ENCODE data around the gene RPUSD3. TPM values are rescaled to one million over a fixed set of nuclear protein-coding genes. Genes with fewer than 3 reads are reported as not detected.

RPUSD3 gene, protein sequence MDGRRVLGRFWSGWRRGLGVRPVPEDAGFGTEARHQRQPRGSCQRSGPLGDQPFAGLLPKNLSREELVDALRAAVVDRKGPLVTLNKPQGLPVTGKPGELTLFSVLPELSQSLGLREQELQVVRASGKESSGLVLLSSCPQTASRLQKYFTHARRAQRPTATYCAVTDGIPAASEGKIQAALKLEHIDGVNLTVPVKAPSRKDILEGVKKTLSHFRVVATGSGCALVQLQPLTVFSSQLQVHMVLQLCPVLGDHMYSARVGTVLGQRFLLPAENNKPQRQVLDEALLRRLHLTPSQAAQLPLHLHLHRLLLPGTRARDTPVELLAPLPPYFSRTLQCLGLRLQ
- 30.0 and 34.0 TPM in 2 replicates for total RNA-seq (2014; rRNA removed; shearing (Covaris generic))

DNA sequence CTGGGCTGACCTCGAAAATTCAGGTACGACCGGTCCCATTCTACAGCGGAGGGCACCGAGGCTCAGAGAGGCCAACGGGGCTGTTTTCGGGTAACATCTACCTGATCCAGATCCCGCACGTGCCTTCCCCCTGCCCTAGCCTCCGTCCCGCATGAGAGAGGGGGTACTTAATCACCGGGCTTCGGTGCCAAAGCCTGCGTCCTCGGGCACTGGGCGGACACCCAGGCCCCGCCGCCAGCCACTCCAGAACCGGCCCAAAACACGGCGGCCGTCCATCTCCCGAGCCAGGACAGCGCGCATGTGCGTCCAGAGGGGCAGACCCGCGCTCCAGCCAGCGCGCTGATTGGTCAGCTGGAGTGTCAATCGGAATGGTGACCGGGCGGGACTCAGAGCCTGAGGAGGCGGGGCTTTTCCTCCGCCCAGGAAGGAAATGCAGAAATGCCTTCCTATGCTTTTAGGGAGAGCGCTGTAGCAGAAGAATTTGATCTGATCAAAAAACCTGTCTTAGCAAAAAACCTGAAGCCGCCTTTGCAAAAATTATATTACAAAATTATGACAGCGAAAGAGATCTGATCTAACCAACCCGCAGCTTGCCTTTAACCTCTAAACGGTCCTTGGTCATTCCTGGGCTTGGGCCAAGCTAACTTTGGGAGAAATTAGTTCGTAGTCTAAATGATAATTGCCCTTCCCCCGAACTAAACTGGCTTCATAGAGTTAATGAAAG is at the start of gene RPUSD3:
RPUSD3 (minus strand) TSS at position 294 of the 724 bp plus-strand sequence; CDS start at position 276, 18 bp downstream.
- peak within 1 kb of the TSS; percentile 88 for H3K4me3 ChIP-seq
- DNase-seq = peak; percentile 95 to 97
- H3K27ac ChIP-seq = peak within 1 kb of the TSS; percentile 23; the same call in 1 of the 2 replicates
- H3K27me3 ChIP-seq = no peaks in the 10 kb centered on the region
- H3K9me3 ChIP-seq (replicated peaks) = no peaks in the 10 kb centered on the region
- peaks cover 3% of the 10 kb centered on the region; the same call in 1 of the 2 replicates for H3K4me1 ChIP-seq
- H3K36me3 ChIP-seq = peaks cover 11% of the 10 kb centered on the region; the same call in 1 of the 2 replicates

DNA sequence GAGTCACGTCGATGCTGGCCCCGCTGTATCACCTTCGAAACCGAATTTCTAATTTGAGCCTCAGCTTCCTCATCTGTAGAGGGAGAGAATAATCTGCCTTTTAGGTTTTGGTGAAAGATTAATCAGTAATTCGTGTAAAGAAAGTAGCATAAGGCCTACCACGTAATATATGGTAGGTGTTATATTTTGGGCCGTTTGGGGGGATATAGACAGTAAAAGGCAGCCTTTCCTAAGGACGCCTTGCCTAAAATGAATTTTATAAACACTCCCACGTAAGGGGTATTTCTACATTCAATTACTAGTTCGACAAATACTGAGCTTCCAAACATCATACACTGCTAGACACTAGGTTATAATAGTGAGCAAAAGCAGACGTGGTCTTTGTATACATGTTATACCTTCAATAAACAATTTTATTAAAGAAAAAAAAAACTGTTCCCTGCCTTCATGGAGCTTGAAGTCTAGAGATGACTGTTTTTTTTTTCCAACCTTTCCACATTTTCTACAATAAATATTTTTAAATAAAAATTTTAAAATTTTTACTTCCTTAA is 47.3 kb upstream of the RPUSD3 start:
- Histone ChIP-seq H3K36me3 (peaks cover 14% of the 10 kb centered on the region), H3K27me3 (no peaks in the 10 kb centered on the region; the same call in 1 of the 2 replicates), H3K27ac (peak overlapping the region; percentile 82), H3K4me1 (peaks cover 3% of the 10 kb centered on the region; the same call in 1 of the 2 replicates), H3K9me3 (replicated peaks) (no peaks in the 10 kb centered on the region), H3K4me3 (peak overlapping the region; percentile 98)
- DNase-seq = no peak

DNA sequence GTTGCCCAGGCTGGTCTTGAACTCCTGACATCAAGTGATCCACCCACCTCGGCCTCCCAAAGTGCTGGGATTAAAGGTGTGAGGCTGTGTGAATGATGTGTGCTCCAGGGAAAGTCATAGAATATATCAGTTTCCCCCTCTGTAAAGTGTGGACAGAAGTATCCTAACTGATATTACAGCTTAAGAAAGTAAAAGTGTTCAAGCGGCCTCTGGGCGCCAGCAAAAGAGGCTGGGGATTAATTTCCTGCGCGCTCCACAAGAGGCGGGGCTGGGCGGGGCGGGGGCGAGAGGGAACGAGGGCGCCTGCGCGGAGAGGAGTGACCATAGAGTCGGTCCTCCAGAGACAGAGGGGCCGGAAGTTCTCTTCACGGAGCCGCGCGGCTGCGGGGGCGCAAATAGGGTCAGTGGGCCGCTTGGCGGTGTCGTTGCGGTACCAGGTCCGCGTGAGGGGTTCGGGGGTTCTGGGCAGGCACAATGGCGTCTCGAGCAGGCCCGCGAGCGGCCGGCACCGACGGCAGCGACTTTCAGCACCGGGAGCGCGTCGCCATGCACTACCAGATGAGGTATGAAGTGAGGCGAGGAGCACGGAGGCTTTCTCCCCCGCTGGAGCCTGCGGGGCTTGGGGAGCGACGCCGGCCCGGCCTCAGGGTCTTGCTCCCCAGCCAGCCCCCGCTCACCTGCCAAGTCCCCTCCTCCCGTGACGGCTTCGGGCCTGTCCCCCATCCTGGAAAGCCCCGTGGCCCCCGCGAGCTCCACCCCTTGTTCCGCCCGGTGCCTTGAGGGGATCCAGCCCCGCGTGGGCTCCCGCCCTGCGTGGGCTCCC is 46.7 kb upstream of the RPUSD3 start, which contains the start of gene JAGN1:
JAGN1 (plus strand) TSS at position 362 of the 823 bp plus-strand sequence; CDS start at position 475, 113 bp downstream.
- peak; percentile 86 to 95 for DNase-seq
- H3K9me3 ChIP-seq (replicated peaks) = no peaks in the 10 kb centered on the region
- H3K27me3 ChIP-seq = no peaks in the 10 kb centered on the region; the same call in 1 of the 2 replicates
- H3K4me1 ChIP-seq = peaks cover 3% of the 10 kb centered on the region; the same call in 1 of the 2 replicates
- peak within 1 kb of the TSS; percentile 82 for H3K27ac ChIP-seq
- H3K36me3 ChIP-seq = peaks cover 14% of the 10 kb centered on the region
- H3K4me3 ChIP-seq = peak within 1 kb of the TSS; percentile 98

DNA sequence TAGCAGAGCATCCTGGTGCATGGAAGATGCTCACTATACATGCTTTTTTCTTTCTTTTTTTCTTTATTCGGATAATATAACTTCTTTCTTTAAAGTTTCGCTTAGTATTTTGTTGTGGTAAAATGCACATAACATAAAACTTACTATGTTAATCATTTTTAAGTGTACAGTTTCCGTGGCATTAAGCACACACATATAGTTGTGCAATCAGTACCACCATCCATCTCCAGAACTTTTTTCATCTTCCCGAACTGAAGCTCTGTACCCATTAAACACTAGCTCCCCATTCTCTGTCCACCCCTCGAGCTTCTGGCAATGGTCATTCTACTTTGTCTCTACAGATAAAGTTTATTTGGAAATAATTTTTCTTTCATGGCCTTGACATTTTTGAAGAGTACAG is 45.6 kb upstream of the RPUSD3 start:
- H3K36me3 ChIP-seq = peaks cover 14% of the 10 kb centered on the region
- DNase-seq = no peak
- H3K4me3 ChIP-seq = no peak overlapping the region
- no peaks in the 10 kb centered on the region for H3K9me3 ChIP-seq (replicated peaks)
- no peaks in the 10 kb centered on the region; the same call in 1 of the 2 replicates for H3K27me3 ChIP-seq
- H3K4me1 ChIP-seq = peaks cover 9% of the 10 kb centered on the region
- H3K27ac ChIP-seq = no peak overlapping the region

DNA sequence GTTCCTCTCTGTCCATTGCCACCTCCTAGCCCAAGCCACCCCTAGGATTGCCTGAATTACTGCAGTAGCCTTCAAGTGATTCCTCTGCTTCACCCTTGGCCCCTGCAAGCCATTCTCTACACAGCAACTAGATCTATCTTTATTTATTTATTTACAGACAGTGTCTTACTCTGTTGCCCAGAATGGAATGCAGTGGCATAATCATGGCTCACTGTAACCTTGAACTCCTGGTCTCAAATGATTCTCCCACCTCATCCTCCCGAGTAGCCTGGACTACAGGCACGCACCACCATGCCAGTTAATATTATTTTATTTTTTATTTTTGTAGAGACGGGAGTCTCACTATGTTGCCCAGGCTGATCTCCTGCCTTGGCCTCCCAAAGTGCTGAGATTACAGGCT is 44.7 kb upstream of the RPUSD3 start:
- H3K36me3 ChIP-seq = peaks cover 14% of the 10 kb centered on the region
- peaks cover 11% of the 10 kb centered on the region for H3K4me1 ChIP-seq
- no peak overlapping the region for H3K4me3 ChIP-seq
- no peak for DNase-seq
- no peak overlapping the region for H3K27ac ChIP-seq
- H3K9me3 ChIP-seq (replicated peaks) = no peaks in the 10 kb centered on the region
- no peaks in the 10 kb centered on the region; the same call in 1 of the 2 replicates for H3K27me3 ChIP-seq

DNA sequence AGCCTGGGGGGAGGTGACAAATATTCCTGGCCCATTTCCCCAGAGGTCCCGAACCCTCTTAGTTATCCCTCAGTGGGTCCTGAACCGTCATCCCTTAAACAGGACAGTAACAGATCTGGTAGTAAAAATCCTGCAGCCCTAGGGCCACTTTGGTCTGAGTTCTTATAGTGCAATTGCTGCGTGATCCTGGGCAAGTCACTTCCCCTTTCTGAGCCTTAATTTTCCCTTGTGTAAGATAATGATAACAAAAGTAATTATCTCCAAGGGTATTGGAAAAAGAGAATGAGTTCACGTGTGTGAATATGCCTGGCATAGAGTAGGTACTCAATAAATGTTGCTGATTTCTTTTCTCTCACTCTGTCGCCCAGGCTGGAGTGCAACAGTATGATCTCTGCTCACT is 43.7 kb upstream of the RPUSD3 start:
- Histone ChIP-seq H3K36me3 (peaks cover 6% of the 10 kb centered on the region), H3K9me3 (replicated peaks) (no peaks in the 10 kb centered on the region), H3K4me3 (no peak overlapping the region), H3K27ac (no peak overlapping the region), H3K4me1 (peaks cover 11% of the 10 kb centered on the region), H3K27me3 (no peaks in the 10 kb centered on the region; the same call in 1 of the 2 replicates)
- DNase-seq = no peak

DNA sequence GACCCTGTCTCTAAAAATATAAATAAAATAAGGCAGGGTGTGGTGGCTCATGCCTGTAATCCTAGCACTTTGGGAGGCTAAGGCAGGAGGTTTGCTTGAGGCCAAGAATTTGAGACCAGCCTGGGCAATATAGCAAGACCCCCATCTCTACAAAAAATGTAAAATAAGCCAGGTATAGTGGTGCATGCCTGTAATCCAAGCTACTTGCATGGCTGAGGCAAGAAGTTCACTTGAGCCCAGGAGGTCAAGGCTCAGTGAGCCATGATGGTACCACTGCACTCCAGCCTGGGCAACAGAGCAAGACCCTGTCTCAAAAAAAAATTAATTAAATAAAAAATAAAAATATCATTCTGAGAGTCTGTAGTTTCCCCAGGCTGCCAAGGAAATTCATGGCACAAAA is 42.5 kb upstream of the RPUSD3 start:
- no peak for DNase-seq
- Histone ChIP-seq H3K4me3 (no peak overlapping the region), H3K27ac (no peak overlapping the region)

DNA sequence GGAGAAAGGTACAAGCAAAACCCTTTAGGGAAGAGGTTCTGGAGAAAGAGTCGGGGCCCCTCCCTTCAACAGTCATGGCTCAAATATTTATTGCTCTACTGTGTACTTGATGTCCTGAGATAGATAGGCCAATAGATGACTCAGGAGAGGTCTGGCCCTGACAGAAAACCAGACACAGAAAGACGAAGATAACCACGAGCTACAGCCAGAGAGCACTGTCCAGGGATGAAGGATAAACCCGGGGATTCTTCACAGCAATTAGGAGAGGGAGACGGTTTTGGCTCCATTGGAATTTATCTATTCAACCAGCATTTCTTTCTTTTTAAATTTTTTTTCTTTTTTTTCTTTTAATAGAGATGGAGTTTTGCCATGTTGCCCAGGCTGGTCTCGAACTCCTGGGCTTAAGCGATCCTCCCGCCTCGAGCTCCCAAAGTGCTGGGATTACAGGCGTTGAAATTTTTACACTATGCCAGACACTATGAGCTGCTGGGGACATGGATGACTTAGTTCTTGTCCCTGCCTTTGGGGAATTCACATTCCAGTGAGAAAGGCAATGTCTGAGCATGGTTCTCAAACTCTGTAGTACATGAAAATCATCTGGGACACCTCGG is 40.9 kb upstream of the RPUSD3 start:
- H3K27me3 ChIP-seq = no peaks in the 10 kb centered on the region; the same call in 1 of the 2 replicates
- no peak overlapping the region for H3K27ac ChIP-seq
- DNase-seq = no peak
- H3K4me1 ChIP-seq = peaks cover 19% of the 10 kb centered on the region
- H3K4me3 ChIP-seq = no peak overlapping the region
- no peaks in the 10 kb centered on the region for H3K9me3 ChIP-seq (replicated peaks)
- no peaks in the 10 kb centered on the region for H3K36me3 ChIP-seq

More for the DNA sequence above, 42.5 kb upstream of the RPUSD3 start:
- H3K4me1 ChIP-seq = peaks cover 15% of the 10 kb centered on the region
- no peaks in the 10 kb centered on the region; the same call in 1 of the 2 replicates for H3K27me3 ChIP-seq
- H3K9me3 ChIP-seq (replicated peaks) = no peaks in the 10 kb centered on the region
- no peaks in the 10 kb centered on the region; the same call in 1 of the 2 replicates for H3K36me3 ChIP-seq

DNA sequence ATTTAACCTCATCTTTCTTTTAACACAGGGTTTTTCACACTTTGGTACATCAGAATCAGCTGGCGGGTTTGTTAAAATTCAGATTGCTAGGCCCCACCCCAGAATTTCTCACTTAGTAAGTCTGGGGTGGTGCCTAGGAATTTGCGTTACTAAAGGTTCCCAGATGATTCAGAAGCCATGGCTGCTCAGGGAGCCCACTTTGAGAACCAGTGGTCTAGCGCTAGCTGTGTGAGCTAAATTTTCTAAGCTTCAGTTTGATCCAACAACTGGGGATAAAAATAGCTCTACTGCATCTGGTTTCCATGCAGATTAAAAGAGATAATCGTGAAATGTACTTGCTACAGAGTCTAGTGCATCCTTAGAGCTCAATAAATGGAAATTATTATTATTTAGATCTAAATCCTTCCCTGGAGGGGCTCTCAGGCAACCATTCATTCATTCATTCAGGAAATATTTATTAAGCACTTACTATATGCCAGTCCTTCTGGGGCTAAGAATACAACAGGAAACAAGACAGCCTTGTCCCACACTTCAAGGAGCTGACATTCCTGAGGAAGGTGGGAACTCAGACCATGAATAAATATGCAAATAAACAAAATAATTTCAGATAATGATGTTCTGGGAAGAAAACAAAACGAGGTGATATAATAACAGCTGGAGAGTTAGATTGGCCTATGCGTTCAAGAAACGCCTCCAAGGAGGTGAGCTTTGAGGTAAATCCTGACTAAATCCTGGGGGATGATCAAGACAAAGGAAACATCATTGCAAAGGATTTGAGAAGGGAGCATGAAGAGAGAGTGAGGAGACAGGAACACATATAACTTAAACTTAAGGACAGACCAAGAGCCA is 40.1 kb upstream of the RPUSD3 start:
- H3K36me3 ChIP-seq = no peaks in the 10 kb centered on the region
- H3K4me1 ChIP-seq = peaks cover 19% of the 10 kb centered on the region
- no peak overlapping the region for H3K27ac ChIP-seq
- DNase-seq = no peak
- H3K9me3 ChIP-seq (replicated peaks) = no peaks in the 10 kb centered on the region
- no peak overlapping the region for H3K4me3 ChIP-seq
- H3K27me3 ChIP-seq = no peaks in the 10 kb centered on the region

DNA sequence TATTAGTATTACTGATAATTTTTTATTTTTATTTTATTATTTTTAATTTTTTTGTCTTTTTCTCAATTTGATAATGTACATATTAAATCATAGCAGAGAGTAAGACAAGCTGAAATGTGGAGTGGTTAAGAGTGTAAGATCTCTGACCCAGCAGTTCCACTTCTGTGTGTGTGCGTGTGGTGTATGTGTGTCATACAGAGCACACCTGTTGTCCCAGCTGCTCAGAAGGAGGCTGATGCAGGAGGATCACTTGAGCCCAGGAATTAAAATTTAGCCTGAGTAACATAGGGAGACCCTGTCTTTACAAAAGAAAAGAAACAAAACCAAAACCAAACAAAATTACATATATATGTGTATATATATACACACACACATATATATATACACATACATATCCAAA is 37.6 kb upstream of the RPUSD3 start:
- no peaks in the 10 kb centered on the region for H3K9me3 ChIP-seq (replicated peaks)
- DNase-seq = peak; percentile 82 to 90
- H3K27me3 ChIP-seq = no peaks in the 10 kb centered on the region
- H3K27ac ChIP-seq = no peak overlapping the region
- H3K4me1 ChIP-seq = peaks cover 19% of the 10 kb centered on the region
- no peak overlapping the region for H3K4me3 ChIP-seq
- H3K36me3 ChIP-seq = no peaks in the 10 kb centered on the region

DNA sequence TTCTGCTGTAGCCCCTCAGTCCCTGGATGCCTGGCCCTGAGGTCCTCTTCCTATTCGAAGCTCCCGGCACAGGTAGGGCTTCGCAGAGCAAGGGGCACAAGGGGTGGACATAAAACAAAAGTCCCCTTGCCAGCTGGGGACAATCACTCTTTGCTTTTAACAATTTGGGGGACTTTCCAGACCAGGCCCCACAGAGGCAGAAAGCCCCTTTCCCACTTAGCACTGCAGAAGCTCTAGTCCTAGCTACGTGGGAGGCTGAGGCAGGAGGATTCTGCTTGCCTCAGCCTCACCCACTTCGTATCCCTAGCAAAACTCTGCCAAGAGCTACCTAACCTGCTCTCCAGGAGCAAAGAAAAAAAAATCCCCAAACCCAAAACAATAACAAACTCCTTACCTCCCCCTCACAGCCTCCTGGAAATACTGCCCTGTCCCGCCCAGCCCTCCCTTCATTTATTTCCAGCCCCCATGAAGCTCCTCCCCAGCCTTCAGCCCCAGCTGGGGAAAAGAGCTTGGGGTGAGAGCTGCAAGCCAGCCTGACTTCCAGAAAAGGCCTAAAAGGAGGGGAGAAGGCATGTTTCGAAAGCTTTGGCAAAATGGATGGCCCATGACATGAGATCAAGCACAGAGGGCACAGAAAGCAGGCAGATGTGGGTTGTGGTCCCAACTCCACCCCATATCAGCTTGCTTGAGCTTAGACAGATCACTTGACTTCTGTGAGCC is 36.2 kb upstream of the RPUSD3 start, which contains the start of gene CIDEC:
CIDEC (minus strand) TSS at position 424 of the 720 bp plus-strand sequence. CDS start 1,767 bp downstream, outside the sequence.
- Histone ChIP-seq H3K9me3 (replicated peaks) (no peaks in the 10 kb centered on the region), H3K27me3 (no peaks in the 10 kb centered on the region), H3K4me1 (peaks cover 24% of the 10 kb centered on the region), H3K27ac (no peak within 1 kb of the TSS), H3K4me3 (no peak within 1 kb of the TSS), H3K36me3 (no peaks in the 10 kb centered on the region)
- no peak for DNase-seq

DNA sequence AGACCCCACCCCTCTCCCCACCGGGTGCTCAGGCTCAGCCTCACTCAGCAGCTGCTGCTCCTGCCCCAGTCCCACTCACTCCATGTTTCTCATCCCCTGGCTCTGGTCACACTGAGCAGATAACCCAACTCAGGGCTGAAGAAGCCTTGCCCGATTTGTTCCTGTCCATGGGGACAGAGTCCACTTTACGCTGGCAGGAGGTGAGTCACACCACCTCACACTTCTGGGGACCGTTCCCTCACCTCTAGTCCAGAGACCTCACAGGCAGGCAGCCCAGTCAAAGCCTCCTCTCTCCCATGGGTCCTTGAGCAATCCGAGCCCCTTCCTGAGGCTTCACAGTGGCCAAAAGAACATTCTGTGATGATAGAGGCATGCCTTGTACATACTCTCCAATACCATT is 34.9 kb upstream of the RPUSD3 start:
- Histone ChIP-seq H3K4me3 (no peak overlapping the region), H3K36me3 (no peaks in the 10 kb centered on the region), H3K27ac (no peak overlapping the region), H3K27me3 (no peaks in the 10 kb centered on the region), H3K4me1 (peaks cover 16% of the 10 kb centered on the region), H3K9me3 (replicated peaks) (no peaks in the 10 kb centered on the region)
- DNase-seq = no peak
